ENCODE results near the gene GPRC5B.

GPRC5B gene

DNA sequence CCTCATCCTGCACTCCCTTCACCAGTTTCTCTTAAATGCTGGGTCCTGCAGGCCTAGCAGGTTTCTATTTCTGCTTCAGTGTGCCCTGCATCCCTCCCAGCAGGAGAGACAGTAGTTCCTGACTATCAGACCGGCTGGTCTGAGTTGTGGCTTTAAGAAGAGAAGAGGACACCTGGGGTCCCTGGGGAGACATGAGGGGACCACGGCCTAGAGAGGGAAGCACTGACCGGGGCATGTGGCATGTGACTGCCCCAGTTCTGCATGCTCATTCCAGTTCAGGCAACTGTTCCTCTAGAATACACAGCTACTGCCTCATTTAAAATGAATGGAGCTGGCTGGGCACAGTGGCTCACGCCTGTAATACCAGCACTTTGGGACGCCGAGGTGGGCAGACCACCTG, 61.3 kb downstream of the GPRC5B start:
- no peak for DNase-seq (ENCODE audit: low read depth, low spot score)
- H3K4me3 ChIP-seq (ENCODE audit: low read depth, low read length) = no peak overlapping the region
- TF ChIP-seq, protein P1, sequence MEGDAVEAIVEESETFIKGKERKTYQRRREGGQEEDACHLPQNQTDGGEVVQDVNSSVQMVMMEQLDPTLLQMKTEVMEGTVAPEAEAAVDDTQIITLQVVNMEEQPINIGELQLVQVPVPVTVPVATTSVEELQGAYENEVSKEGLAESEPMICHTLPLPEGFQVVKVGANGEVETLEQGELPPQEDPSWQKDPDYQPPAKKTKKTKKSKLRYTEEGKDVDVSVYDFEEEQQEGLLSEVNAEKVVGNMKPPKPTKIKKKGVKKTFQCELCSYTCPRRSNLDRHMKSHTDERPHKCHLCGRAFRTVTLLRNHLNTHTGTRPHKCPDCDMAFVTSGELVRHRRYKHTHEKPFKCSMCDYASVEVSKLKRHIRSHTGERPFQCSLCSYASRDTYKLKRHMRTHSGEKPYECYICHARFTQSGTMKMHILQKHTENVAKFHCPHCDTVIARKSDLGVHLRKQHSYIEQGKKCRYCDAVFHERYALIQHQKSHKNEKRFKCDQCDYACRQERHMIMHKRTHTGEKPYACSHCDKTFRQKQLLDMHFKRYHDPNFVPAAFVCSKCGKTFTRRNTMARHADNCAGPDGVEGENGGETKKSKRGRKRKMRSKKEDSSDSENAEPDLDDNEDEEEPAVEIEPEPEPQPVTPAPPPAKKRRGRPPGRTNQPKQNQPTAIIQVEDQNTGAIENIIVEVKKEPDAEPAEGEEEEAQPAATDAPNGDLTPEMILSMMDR (IDR thresholded peaks at IDR 0.05; ENCODE audit: insufficient read depth, low read length, missing control alignments) = no peak
- POLR2A ChIA-PET = no interaction called here
- CTCF ChIA-PET = interaction anchor here (1.2 kb wide), 1 partner anchor 10 kb away, joined by 3 read pairs; no protein-coding TSS in a partner anchor

DNA sequence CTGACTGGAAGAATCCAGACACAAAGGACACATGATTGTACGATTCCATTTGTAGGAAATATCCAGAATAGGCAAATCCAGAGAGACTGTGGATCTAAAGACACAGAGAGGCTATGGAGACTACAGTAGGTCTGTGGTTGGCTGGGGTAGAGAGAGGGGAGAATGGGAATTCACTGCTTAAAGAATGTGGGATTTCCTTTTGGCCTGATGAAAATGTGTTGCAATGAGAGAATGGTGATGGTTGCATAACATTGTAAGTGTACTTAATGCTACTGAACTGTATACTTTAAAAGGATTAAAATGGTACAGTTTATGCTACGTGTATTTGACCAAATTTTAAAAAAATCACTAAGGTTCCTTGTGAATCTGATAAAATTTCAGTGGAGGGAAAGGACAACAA, 62.1 kb downstream of the GPRC5B start:
- H3K4me3 ChIP-seq (ENCODE audit: low read depth, low read length) = no peak overlapping the region
- TF ChIP-seq, protein P1 (IDR thresholded peaks at IDR 0.05; ENCODE audit: insufficient read depth, low read length, missing control alignments) = no peak
- ChIA-PET POLR2A (no interaction called here), CTCF (no interaction called here)
- DNase-seq (ENCODE audit: low read depth, low spot score) = peak; percentile 37

DNA sequence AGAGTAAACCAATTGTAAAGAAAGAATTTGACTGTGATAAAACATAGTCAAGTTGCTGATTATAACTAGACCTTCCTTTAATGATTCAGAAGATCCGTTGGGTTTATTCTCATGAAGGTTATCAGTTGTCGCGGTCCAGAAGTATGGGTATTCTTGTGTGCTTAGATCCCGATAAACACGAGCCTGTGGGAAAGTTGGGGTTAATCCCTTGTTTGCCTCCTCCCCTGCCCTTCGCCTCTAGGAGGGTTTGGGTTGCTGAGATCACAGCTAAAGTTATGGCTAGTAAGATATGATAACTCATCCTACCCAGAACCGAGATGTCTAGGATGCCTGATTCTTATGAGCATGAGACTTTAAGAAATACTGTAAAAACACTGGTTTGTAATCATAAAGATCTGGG, 66.8 kb downstream of the GPRC5B start:
- POLR2A ChIA-PET = no interaction called here
- CTCF ChIA-PET = no interaction called here

DNA sequence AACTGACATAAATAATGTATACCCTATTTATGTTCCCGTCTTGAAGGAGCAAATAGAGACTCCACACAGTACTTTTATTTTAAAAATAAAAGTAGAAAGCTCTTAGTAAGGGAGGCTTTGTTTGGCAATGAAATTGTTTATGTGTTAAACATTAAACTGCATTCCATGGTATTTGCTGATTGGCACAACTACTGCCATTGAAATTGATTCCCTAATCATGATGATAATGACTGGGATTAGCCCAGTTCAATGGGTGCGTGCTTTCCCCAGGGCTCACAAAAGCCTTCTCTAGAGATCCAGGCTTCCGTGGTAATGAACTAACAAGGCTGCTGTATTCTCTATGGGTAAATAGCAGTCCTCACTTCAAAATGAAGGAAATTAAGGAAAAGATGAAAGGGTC, 67.5 kb downstream of the GPRC5B start:
- ChIA-PET POLR2A (no interaction called here), CTCF (no interaction called here)
- TF ChIP-seq, protein P1 (IDR thresholded peaks at IDR 0.05; ENCODE audit: insufficient read depth, low read length, missing control alignments) = no peak
- DNase-seq (ENCODE audit: low read depth, low spot score) = no peak
- no peak overlapping the region for H3K4me3 ChIP-seq (ENCODE audit: low read depth, low read length)

More for the DNA sequence above, 66.8 kb downstream of the GPRC5B start:
- no peak for DNase-seq (ENCODE audit: low read depth, low spot score)
- TF ChIP-seq, protein P1 (IDR thresholded peaks at IDR 0.05; ENCODE audit: insufficient read depth, low read length, missing control alignments) = no peak
- no peak overlapping the region for H3K4me3 ChIP-seq (ENCODE audit: low read depth, low read length)

DNA sequence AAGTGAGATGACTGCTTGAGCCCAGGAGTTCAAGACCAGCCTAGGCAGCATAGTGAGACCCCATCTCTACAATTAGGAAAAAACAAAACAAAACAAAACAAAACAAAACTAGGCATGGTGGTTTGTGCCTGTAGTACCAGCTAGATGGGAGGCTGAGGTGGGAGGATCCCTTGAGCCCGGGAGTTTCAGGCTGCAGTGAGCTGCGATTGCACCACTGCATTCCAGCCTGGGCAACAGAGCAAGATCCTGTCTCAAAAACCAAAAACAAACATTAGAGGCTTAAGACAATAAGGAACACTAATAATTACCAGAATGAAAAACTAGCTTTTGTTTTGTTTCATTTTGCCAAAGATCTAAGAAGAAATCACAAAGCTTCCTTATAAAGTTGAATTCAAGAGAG, 69.2 kb downstream of the GPRC5B start:
- H3K4me3 ChIP-seq (ENCODE audit: low read depth, low read length) = no peak overlapping the region
- no peak for DNase-seq (ENCODE audit: low read depth, low spot score)
- CTCF ChIA-PET = no interaction called here
- POLR2A ChIA-PET = no interaction called here
- TF ChIP-seq, protein P1 (IDR thresholded peaks at IDR 0.05; ENCODE audit: insufficient read depth, low read length, missing control alignments) = no peak

DNA sequence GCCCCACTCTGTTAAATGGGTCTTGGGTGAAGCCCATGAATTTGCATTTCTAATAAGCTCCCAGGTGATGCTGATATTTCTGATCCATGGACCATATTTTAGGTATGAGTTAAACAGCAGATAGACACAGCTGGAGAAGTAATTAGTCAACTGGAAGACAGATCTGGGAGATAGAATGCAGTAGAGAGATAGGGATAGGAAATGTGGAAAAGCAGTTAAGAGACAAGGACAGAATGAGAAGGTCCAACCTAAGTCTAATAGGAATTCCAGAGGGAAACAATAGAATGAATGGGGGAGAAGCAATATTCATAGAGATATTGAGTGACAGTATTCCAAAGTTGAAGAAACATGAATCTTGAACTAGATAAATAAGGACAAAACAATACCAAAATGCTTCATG, 71.7 kb downstream of the GPRC5B start:
- H3K4me3 ChIP-seq (ENCODE audit: low read depth, low read length) = no peak overlapping the region
- no peak for DNase-seq (ENCODE audit: low read depth, low spot score)
- ChIA-PET CTCF (interaction anchor here (1.5 kb wide), 1 partner anchor 10 kb away, joined by 3 read pairs; no protein-coding TSS in a partner anchor), POLR2A (no interaction called here)
- TF ChIP-seq, protein P1 (IDR thresholded peaks at IDR 0.05; ENCODE audit: insufficient read depth, low read length, missing control alignments) = no peak

Data from AG04449 (cell line).